HG02610 (cell line): ENCODE results near the gene KIZ.
"Not testable (repeated sequence)": the region's sequence is repeated elsewhere in the genome, so short reads cannot be mapped to it uniquely, and the experiment has no call there.

Source experiments
- ATAC-seq: cut with Tn5 transposase; IDR thresholded peaks from one replicate; pipeline ENCODE4 v1.9.1; 2021; ENCODE audit warnings: mild to moderate bottlenecking, moderate library complexity; ENCODE audit not compliant: unreplicated experiment

KIZ gene

GRCh38 chr20:21136015-21136732, 10.3 kb downstream of the KIZ start:
- no peak for ATAC-seq

- no peak for ATAC-seq
Measured at GRCh38 chr20:21137078-21137477, 11.2 kb downstream of the KIZ start.

GRCh38 chr20:21139881-21140566, 14.1 kb downstream of the KIZ start:
- no peak for ATAC-seq

- no peak for ATAC-seq
Measured at GRCh38 chr20:21141825-21142224, 15.9 kb downstream of the KIZ start.

- no peak for ATAC-seq
Measured at GRCh38 chr20:21143194-21143890, 17.5 kb downstream of the KIZ start.

- no peak for ATAC-seq
Measured at GRCh38 chr20:21145424-21145823, 19.5 kb downstream of the KIZ start.

GRCh38 chr20:21146215-21146614, 20.3 kb downstream of the KIZ start:
- no peak for ATAC-seq

- ATAC-seq = no peak
Measured at GRCh38 chr20:21147593-21147992, 21.7 kb downstream of the KIZ start.

GRCh38 chr20:21149344-21149743, 23.5 kb downstream of the KIZ start:
- ATAC-seq = no peak

- ATAC-seq = no peak
Measured at GRCh38 chr20:21151791-21152190, 25.9 kb downstream of the KIZ start.

GRCh38 chr20:21154692-21155091, 28.8 kb downstream of the KIZ start:
- no peak for ATAC-seq

GRCh38 chr20:21155268-21155667, 29.4 kb downstream of the KIZ start:
- ATAC-seq = no peak

GRCh38 chr20:21156266-21156665, 30.4 kb downstream of the KIZ start:
- no peak for ATAC-seq

GRCh38 chr20:21157006-21157405, 31.1 kb downstream of the KIZ start:
- ATAC-seq = no peak

- ATAC-seq = no peak
Measured at GRCh38 chr20:21159658-21160380, 33.9 kb downstream of the KIZ start.

- ATAC-seq = no peak
Measured at GRCh38 chr20:21161926-21162325, 36.0 kb downstream of the KIZ start.

- ATAC-seq = no peak
Measured at GRCh38 chr20:21162631-21163030, 36.7 kb downstream of the KIZ start.

- no peak for ATAC-seq
Measured at GRCh38 chr20:21166801-21167200, 40.9 kb downstream of the KIZ start.

GRCh38 chr20:21167261-21167660, 41.4 kb downstream of the KIZ start:
- no peak for ATAC-seq

- not testable (repeated sequence) for ATAC-seq
Measured at GRCh38 chr20:21168061-21168460, 42.2 kb downstream of the KIZ start.

- ATAC-seq = no peak
Measured at GRCh38 chr20:21172626-21173025, 46.7 kb downstream of the KIZ start.
